A549 (cell line): ENCODE results near the gene TFEB. TPM values are rescaled to one million over a fixed set of nuclear protein-coding genes. Genes with fewer than 3 reads are reported as not detected.

Experiments used
- ATAC-seq, 2 experiments: fragments of 200-7000 bp in 1 of 2; fragments of >200 bp in 1 of 2; cut with Nextera tagmentation in 1 of 2; cut with Tn5 transposase in 1 of 2; 3 replicates each; pipeline versions ENCODE4 v1.8.0 to v1.9.1; 2018 to 2020; ENCODE audit warnings: mild to moderate bottlenecking in 1 of 2, moderate library complexity in 1 of 2
- CTCF ChIA-PET: fragments of 300-600 bp; sonication (Branson Sonifier 250); formaldehyde crosslinking; extraction: SDS; loops from one replicate; lab custom pipeline; 2021; ENCODE audit warnings: antibody characterized with exemption, inconsistent platforms; lab: Yijun Ruan, JAX
- POLR2A ChIA-PET: fragments of 350-600 bp; formaldehyde crosslinking; extraction: SDS; loops from one replicate; lab custom pipeline; 2021; ENCODE audit warnings: antibody characterized with exemption, inconsistent platforms; lab: Yijun Ruan, JAX
- DNase-seq, 2 experiments: peaks; one replicate each; pipeline versions ENCODE4 v3.0.0 to v3.0.0-alpha.2; 2011 to 2016; ENCODE audit warnings: low read depth in 1 of 2, low spot score in 1 of 2
- FAIRE-seq: peaks from 2 replicates; lab custom pipeline; 2011; peaks lifted over from hg19 to GRCh38; lab: Jason Lieb, UNC
- H3K27ac ChIP-seq, 2 experiments: fragments of >200 bp; sonication (Bioruptor Twin); formaldehyde crosslinking; 3 replicates each; pipeline ENCODE4 v1.5.1; 2016 to 2017
- H3K4me1 ChIP-seq: fragments of >200 bp; sonication (Bioruptor Twin); formaldehyde crosslinking; 3 replicates; pipeline ENCODE4 v1.6.1; 2016
- H3K4me2 ChIP-seq: fragments of >200 bp; sonication (Bioruptor Twin); formaldehyde crosslinking; 3 replicates; pipeline ENCODE4 v1.6.1; 2016
- H3K4me3 ChIP-seq: fragments of >200 bp; sonication (Bioruptor Twin); formaldehyde crosslinking; 3 replicates; pipeline ENCODE4 v1.5.1; 2016
- H3K9me3 ChIP-seq: fragments of >200 bp; sonication (Bioruptor Twin); formaldehyde crosslinking; 3 replicates; pipeline ENCODE4 v1.6.1; 2016
- CBX2 ChIP-seq: fragments of 200-600 bp; sonication (generic); IDR thresholded peaks from 2 replicates; pipeline ENCODE4 v1.6.1; 2016; ENCODE audit warnings: low read depth, mild to moderate bottlenecking, borderline replicate concordance
- E2F6 ChIP-seq: IDR thresholded peaks from 2 replicates; pipeline ENCODE4 v1.6.1; 2012; ENCODE audit warnings: low read depth, borderline replicate concordance
- EHF ChIP-seq: fragments of 250-450 bp; sonication (Bioruptor Pico); IDR thresholded peaks from 2 replicates; pipeline ENCODE4 v1.5.0; 2020; ENCODE audit warnings: mild to moderate bottlenecking
- EHMT2 ChIP-seq: fragments of 200-600 bp; sonication (generic); IDR thresholded peaks from 2 replicates; pipeline ENCODE4 v1.6.1; 2016; ENCODE audit warnings: antibody characterized with exemption, low read depth, mild to moderate bottlenecking, moderate library complexity
- ESRRA ChIP-seq: fragments of 150-350 bp; IDR thresholded peaks from 2 replicates; pipeline ENCODE4 v1.6.1; 2014; ENCODE audit warnings: mild to moderate bottlenecking, low read length, borderline replicate concordance
- FOSB ChIP-seq: fragments of 250-450 bp; sonication (Bioruptor Pico); IDR thresholded peaks from 2 replicates; pipeline ENCODE4 v1.5.0; 2020; ENCODE audit warnings: mild to moderate bottlenecking, moderate library complexity
- FOSL2 ChIP-seq, 2 experiments: fragments of 450-650 bp in 1 of 2; fragments of >200 bp in 1 of 2; sonication (Bioruptor Twin) in 1 of 2; formaldehyde crosslinking; IDR thresholded peaks; 2 replicates each; pipeline versions ENCODE4 v1.5.0 to v1.6.1; 2016 to 2020; ENCODE audit warnings: mild to moderate bottlenecking in 1 of 2, moderate library complexity in 1 of 2
- HDAC2 ChIP-seq: fragments of 200-600 bp; sonication (generic); IDR thresholded peaks from 2 replicates; pipeline ENCODE4 v1.6.1; 2016
- HES2 ChIP-seq: fragments of >200 bp; sonication (Bioruptor Twin); formaldehyde crosslinking; IDR thresholded peaks from 2 replicates; pipeline ENCODE4 v1.6.1; 2016
- HEYL ChIP-seq: fragments of 250-450 bp; sonication (Bioruptor Pico); IDR thresholded peaks from 2 replicates; pipeline ENCODE4 v1.8.0; 2021; ENCODE audit warnings: mild to moderate bottlenecking, moderate library complexity
- MAFK ChIP-seq: fragments of 450-650 bp; IDR thresholded peaks from 2 replicates; pipeline ENCODE4 v1.6.1; 2014; ENCODE audit not compliant: partially characterized antibody
- MAX ChIP-seq: IDR thresholded peaks from 2 replicates; pipeline ENCODE4 v1.6.1; 2012
- PBX3 ChIP-seq: IDR thresholded peaks from 2 replicates; pipeline ENCODE4 v1.6.1; 2012
- RFX5 ChIP-seq: fragments of 450-650 bp; IDR thresholded peaks from 2 replicates; pipeline ENCODE4 v1.7.1; 2014; ENCODE audit warnings: antibody characterized with exemption, mild to moderate bottlenecking, moderate library complexity
- TP53 ChIP-seq: fragments of 250-450 bp; sonication (Bioruptor Pico); IDR thresholded peaks from 2 replicates; pipeline ENCODE4 v1.5.0; 2021; ENCODE audit warnings: mild to moderate bottlenecking, moderate library complexity
- USF2 ChIP-seq: fragments of 450-650 bp; IDR thresholded peaks from 2 replicates; pipeline ENCODE4 v1.6.1; 2014; ENCODE audit warnings: antibody characterized with exemption
- ZSCAN20 ChIP-seq: fragments of 250-450 bp; sonication (Bioruptor Pico); IDR thresholded peaks from 2 replicates; pipeline ENCODE4 v1.8.0; 2022; ENCODE audit warnings: mild to moderate bottlenecking, moderate library complexity
- WGBS: methylation state at CpG from one replicate; pipeline ENCODE4 v1.1.6; 2017; ENCODE audit errors: missing lambda C conversion rate; 5-methylcytosine and 5-hydroxymethylcytosine counted together
- polyA plus RNA-seq, 4 experiments: library from polyadenylated mRNA; depleted of rRNA in 3 of 4; stranded (reverse); fragments of >200 nt; fragmentation: RNase III in 1 of 4; extraction: RNeasy Plus Mini Kit Qiagen cat#74134 plus additional on column Dnase treatment in 1 of 4; gene quantifications; 2 replicates in 3 of 4; 3 replicates in 1 of 4; pipeline ENCODE4 v1.2.3, GENCODE V29; 2011 to 2017

TFEB gene
- polyA plus RNA-seq, 2 of the 4 experiments (the other 2 are of a cell fraction): 3.1 to 6.1 TPM

GRCh38 chr6:41641352-41641925 is 94.0 kb downstream of the TFEB start (continued):
- no peak for TF ChIP-seq E2F6
- no peak for TF ChIP-seq ESRRA

GRCh38 chr6:41640426-41640825 is 95.0 kb downstream of the TFEB start:
- no peak for TF ChIP-seq HES2
- no peak for TF ChIP-seq TP53 (CRISPR knock-in tag)
- no peak for TF ChIP-seq ESRRA
- no peak for TF ChIP-seq HDAC2
- no peak for TF ChIP-seq EHF (CRISPR knock-in tag)
- TF ChIP-seq HEYL (CRISPR knock-in tag): no peak
- no peak for TF ChIP-seq MAX
- TF ChIP-seq RFX5: no peak
- TF ChIP-seq E2F6: no peak
- TF ChIP-seq FOSB (CRISPR knock-in tag): no peak
- no peak for TF ChIP-seq MAFK
- TF ChIP-seq ZSCAN20 (CRISPR knock-in tag): no peak
- no peak for TF ChIP-seq PBX3
- TF ChIP-seq EHMT2: no peak
- TF ChIP-seq, all 56 proteins: peak for 0
- 0 out of 3 replicates have a peak, but pooled peaks cover 6% of the 10 kb centered on the region for H3K4me1 ChIP-seq
- no peak overlapping the region for H3K4me3 ChIP-seq
- ChIA-PET POLR2A (no interaction called here), CTCF (interaction anchor here (0.7 to 1.0 kb wide), 2 partner anchors 38 to 272 kb away, joined by 4 read pairs; no protein-coding TSS in a partner anchor)
- no peaks in the 10 kb centered on the region for H3K9me3 ChIP-seq
- DNase-seq (no peak), ATAC-seq (no peak), FAIRE-seq (no peak)
- no peak overlapping the region for H3K4me2 ChIP-seq
- 100% methylated on average over 4 of the region's 7 CpGs for WGBS
- H3K27ac ChIP-seq: no peak overlapping the region

GRCh38 chr6:41639809-41640371 is 95.5 kb downstream of the TFEB start:
- TF ChIP-seq RFX5 (no peak), CBX2 (no peak), FOSL2 (IDR thresholded peaks at IDR 0.05) (no peak), FOSL2 (CRISPR knock-in tag; IDR thresholded peaks at IDR 0.05) (no peak), USF2 (no peak)
- POLR2A ChIA-PET: no interaction called here
- CTCF ChIA-PET: interaction anchor here (0.7 to 1.0 kb wide), 2 partner anchors 37 to 271 kb away, joined by 4 read pairs; no protein-coding TSS in a partner anchor
- DNase-seq (no peak), ATAC-seq (no peak), FAIRE-seq (no peak)
- Histone ChIP-seq H3K27ac (no peak overlapping the region), H3K4me1 (0 out of 3 replicates have a peak, but pooled peaks cover 6% of the 10 kb centered on the region), H3K4me3 (no peak overlapping the region), H3K4me2 (no peak overlapping the region), H3K9me3 (no peaks in the 10 kb centered on the region)
- WGBS: 74% methylated on average over 5 of the region's 8 CpGs
